ENCODE results near the gene GINS3.
"Not testable (repeated sequence)": the region's sequence is repeated elsewhere in the genome, so short reads cannot be mapped to it uniquely, and the experiment has no call there.

GINS3 gene

DNA sequence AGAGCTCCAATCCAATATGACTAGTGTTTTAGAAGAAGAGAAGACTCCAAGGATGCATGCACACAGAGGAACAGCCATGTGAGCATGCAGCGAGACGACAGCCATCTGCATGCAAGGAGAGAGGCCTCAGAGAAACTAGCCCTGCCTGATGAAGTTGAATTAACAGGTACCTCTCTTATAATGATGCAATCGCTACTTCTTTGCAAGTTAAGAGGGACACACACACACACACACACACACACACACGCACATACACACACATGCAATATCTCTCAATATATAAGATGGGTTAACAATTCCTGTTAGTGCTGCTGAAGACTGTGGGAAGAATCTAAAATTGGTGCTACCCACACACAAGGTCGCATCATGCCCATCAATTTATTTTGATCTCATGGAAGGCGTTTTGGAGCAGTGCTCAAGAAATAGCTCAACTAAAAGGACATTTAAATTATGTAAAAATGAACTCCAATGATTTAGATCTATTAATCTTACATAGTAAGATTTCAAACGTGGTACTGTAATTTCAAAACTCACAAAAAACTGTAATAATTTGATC, 7.0 kb upstream of the GINS3 start:
- H3K23ac ChIP-seq (ENCODE audit: low read length in 2 of 2) = no peak overlapping the region
- H3K14ac ChIP-seq (ENCODE audit: low read length in 2 of 2) = no peak overlapping the region
- H2AK5ac ChIP-seq (ENCODE audit: low read length, severe bottlenecking) = no peak overlapping the region
- no peak overlapping the region for H3K18ac ChIP-seq (ENCODE audit: low read depth in 1 of 2, low read length in 2 of 2)
- 83% methylated on average over 2 of the region's 7 CpGs for WGBS
- no peaks in the 10 kb centered on the region for H3K9me3 ChIP-seq (ENCODE audit: control insufficient read depth, low read length)
- H3K4ac ChIP-seq (ENCODE audit: low read depth in 1 of 2, low read length in 2 of 2) = no peak overlapping the region
- H3K4me2 ChIP-seq (ENCODE audit: low read length, poor library complexity, severe bottlenecking) = no peak overlapping the region
- H2AFZ ChIP-seq (ENCODE audit: low read depth, low read length) = no peak overlapping the region
- H4K91ac ChIP-seq (ENCODE audit: low read length) = no peak overlapping the region
- no peaks in the 10 kb centered on the region for H3K4me1 ChIP-seq (ENCODE audit: control insufficient read depth, insufficient read depth, low read depth, low read length)
- no peak overlapping the region for H3K9ac ChIP-seq (ENCODE audit: low read length)
- peaks cover 5 to 29% of the 10 kb centered on the region in 2 experiments for H3K27me3 ChIP-seq (ENCODE audit: control insufficient read depth in 1 of 2, insufficient read depth in 1 of 2, low read length in 2 of 2)
- H3K36me3 ChIP-seq (ENCODE audit: control insufficient read depth in 1 of 2, insufficient read depth in 2 of 2, low read depth in 1 of 2, low read length in 2 of 2) = no peaks in the 10 kb centered on the region
- no peak overlapping the region for H2BK12ac ChIP-seq (ENCODE audit: low read length in 2 of 2)
- H3K4me3 ChIP-seq (ENCODE audit: insufficient read depth in 1 of 2, low read depth in 1 of 2, low read length in 2 of 2) = no peak overlapping the region
- no peaks in the 10 kb centered on the region for H3K79me1 ChIP-seq (replicated peaks; ENCODE audit: low read length, poor library complexity, severe bottlenecking)
- H2BK15ac ChIP-seq (ENCODE audit: low read depth, poor library complexity, severe bottlenecking) = no peak overlapping the region
- no peak overlapping the region for H4K8ac ChIP-seq (ENCODE audit: low read length)
- H3K27ac ChIP-seq (ENCODE audit: low read length, poor library complexity, severe bottlenecking) = no peak overlapping the region
- H2BK120ac ChIP-seq (ENCODE audit: low read depth, low read length) = no peak overlapping the region
- no peak overlapping the region for H2BK5ac ChIP-seq (ENCODE audit: low read depth, low read length, poor library complexity, severe bottlenecking)
- DNase-seq = no peak

- peaks cover 5 to 19% of the 10 kb centered on the region in 2 experiments for H3K27me3 ChIP-seq (ENCODE audit: control insufficient read depth in 1 of 2, insufficient read depth in 1 of 2, low read length in 2 of 2)
These were observed 2.5 kb upstream of the GINS3 start for GRCh38 chr16:58389724-58390123.

DNA sequence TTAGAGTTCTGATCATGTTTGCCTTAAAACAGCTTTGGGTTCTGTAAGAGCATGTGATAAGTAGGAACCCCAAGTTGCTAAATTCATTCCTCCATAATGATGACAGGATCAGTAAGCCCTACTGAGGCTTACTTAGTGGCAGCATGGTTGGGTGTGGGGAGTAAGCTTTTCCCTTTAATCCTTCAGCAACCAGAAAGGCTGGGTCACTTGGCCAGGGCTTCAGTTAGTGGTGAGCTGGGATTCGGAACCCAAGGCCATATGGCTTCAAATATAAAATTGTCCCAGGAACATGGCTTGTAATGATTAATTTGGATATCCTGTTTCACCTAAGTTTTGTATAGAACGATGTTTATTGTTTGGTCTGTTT, 850 bp downstream of the GINS3 start:
- no peak overlapping the region for H2BK15ac ChIP-seq (ENCODE audit: low read depth, poor library complexity, severe bottlenecking)
- 81% methylated on average over 2 of the region's 2 CpGs for WGBS
- H3K36me3 ChIP-seq (ENCODE audit: control insufficient read depth in 1 of 2, insufficient read depth in 2 of 2, low read depth in 1 of 2, low read length in 2 of 2) = no peaks in the 10 kb centered on the region

More at GRCh38 chr16:58389724-58390123, 2.5 kb upstream of the GINS3 start:
- H3K18ac ChIP-seq (ENCODE audit: low read depth in 1 of 2, low read length in 2 of 2) = no peak overlapping the region
- H4K8ac ChIP-seq (ENCODE audit: low read length) = no peak overlapping the region
- no peak overlapping the region for H2AFZ ChIP-seq (ENCODE audit: low read depth, low read length)
- H3K79me1 ChIP-seq (replicated peaks; ENCODE audit: low read length, poor library complexity, severe bottlenecking) = peaks cover 4% of the 10 kb centered on the region
- no peak overlapping the region for H3K9ac ChIP-seq (ENCODE audit: low read length)
- H3K4me3 ChIP-seq (ENCODE audit: insufficient read depth in 1 of 2, low read depth in 1 of 2, low read length in 2 of 2) = no peak overlapping the region
- H2BK5ac ChIP-seq (ENCODE audit: low read depth, low read length, poor library complexity, severe bottlenecking) = no peak overlapping the region
- no peak overlapping the region for H2AK5ac ChIP-seq (ENCODE audit: low read length, severe bottlenecking)
- H3K9me3 ChIP-seq (ENCODE audit: control insufficient read depth, low read length) = no peaks in the 10 kb centered on the region
- no peak overlapping the region for H4K91ac ChIP-seq (ENCODE audit: low read length)
- no peak overlapping the region for H2BK120ac ChIP-seq (ENCODE audit: low read depth, low read length)
- no peak overlapping the region for H3K27ac ChIP-seq (ENCODE audit: low read length, poor library complexity, severe bottlenecking)
- no peaks in the 10 kb centered on the region for H3K36me3 ChIP-seq (ENCODE audit: control insufficient read depth in 1 of 2, insufficient read depth in 2 of 2, low read depth in 1 of 2, low read length in 2 of 2)
- DNase-seq = no peak
- no peak overlapping the region for H3K4ac ChIP-seq (ENCODE audit: low read depth in 1 of 2, low read length in 2 of 2)
- H2BK12ac ChIP-seq (ENCODE audit: low read length in 2 of 2) = no peak overlapping the region
- H3K14ac ChIP-seq (ENCODE audit: low read length in 2 of 2) = no peak overlapping the region
- H2BK15ac ChIP-seq (ENCODE audit: low read depth, poor library complexity, severe bottlenecking) = no peak overlapping the region
- no peak overlapping the region for H3K23ac ChIP-seq (ENCODE audit: low read length in 2 of 2)
- no peaks in the 10 kb centered on the region for H3K4me1 ChIP-seq (ENCODE audit: control insufficient read depth, insufficient read depth, low read depth, low read length)
- H3K4me2 ChIP-seq (ENCODE audit: low read length, poor library complexity, severe bottlenecking) = no peak overlapping the region

DNA sequence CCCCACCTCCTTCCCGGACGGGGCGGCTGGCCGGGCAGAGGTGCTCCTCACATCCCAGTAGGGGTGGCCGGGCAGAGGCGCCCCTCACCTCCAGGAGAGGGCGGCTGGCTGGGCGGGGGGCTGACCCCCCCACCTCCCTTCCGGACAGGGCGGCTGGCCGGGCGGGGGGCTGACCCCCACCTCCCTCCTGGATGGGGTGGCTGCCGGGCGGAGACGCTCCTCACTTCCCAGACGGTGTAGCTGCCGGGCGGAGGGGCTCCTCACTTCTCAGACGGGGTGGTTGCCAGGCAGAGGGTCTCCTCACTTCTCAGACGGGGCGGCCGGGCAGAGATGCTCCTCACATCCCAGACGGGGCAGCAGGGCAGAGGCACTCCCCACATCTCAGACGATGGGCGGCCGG, 4.6 kb downstream of the GINS3 start:
- not testable (repeated sequence) for H2BK15ac ChIP-seq (ENCODE audit: low read depth, poor library complexity, severe bottlenecking); H3K18ac ChIP-seq (ENCODE audit: low read depth in 1 of 2, low read length in 2 of 2); H2BK5ac ChIP-seq (ENCODE audit: low read depth, low read length, poor library complexity, severe bottlenecking); H3K4me1 ChIP-seq (ENCODE audit: control insufficient read depth, insufficient read depth, low read depth, low read length); H3K27ac ChIP-seq (ENCODE audit: low read length, poor library complexity, severe bottlenecking); H3K9ac ChIP-seq (ENCODE audit: low read length); H3K36me3 ChIP-seq (ENCODE audit: control insufficient read depth in 1 of 2, insufficient read depth in 2 of 2, low read depth in 1 of 2, low read length in 2 of 2); H3K4ac ChIP-seq (ENCODE audit: low read depth in 1 of 2, low read length in 2 of 2); H3K27me3 ChIP-seq (ENCODE audit: control insufficient read depth in 1 of 2, insufficient read depth in 1 of 2, low read length in 2 of 2); H2BK12ac ChIP-seq (ENCODE audit: low read length in 2 of 2); H3K14ac ChIP-seq (ENCODE audit: low read length in 2 of 2); H3K79me1 ChIP-seq (replicated peaks; ENCODE audit: low read length, poor library complexity, severe bottlenecking); H2AFZ ChIP-seq (ENCODE audit: low read depth, low read length); H3K9me3 ChIP-seq (ENCODE audit: control insufficient read depth, low read length); H3K4me2 ChIP-seq (ENCODE audit: low read length, poor library complexity, severe bottlenecking); H2BK120ac ChIP-seq (ENCODE audit: low read depth, low read length); H3K4me3 ChIP-seq (ENCODE audit: insufficient read depth in 1 of 2, low read depth in 1 of 2, low read length in 2 of 2); H3K23ac ChIP-seq (ENCODE audit: low read length in 2 of 2); H4K8ac ChIP-seq (ENCODE audit: low read length); H4K91ac ChIP-seq (ENCODE audit: low read length); DNase-seq; H2AK5ac ChIP-seq (ENCODE audit: low read length, severe bottlenecking)
- WGBS = 99% methylated on average over 16 of the region's 26 CpGs

More for the DNA sequence above, 850 bp downstream of the GINS3 start:
- no peak overlapping the region for H3K4ac ChIP-seq (ENCODE audit: low read depth in 1 of 2, low read length in 2 of 2)
- H3K79me1 ChIP-seq (replicated peaks; ENCODE audit: low read length, poor library complexity, severe bottlenecking) = peaks cover 4% of the 10 kb centered on the region
- peak overlapping the region; percentile 87 for H4K8ac ChIP-seq (ENCODE audit: low read length)
- no peak overlapping the region for H2BK5ac ChIP-seq (ENCODE audit: low read depth, low read length, poor library complexity, severe bottlenecking)
- peak; percentile 22 for DNase-seq
- no peaks in the 10 kb centered on the region for H3K9me3 ChIP-seq (ENCODE audit: control insufficient read depth, low read length)
- no peak overlapping the region for H3K27ac ChIP-seq (ENCODE audit: low read length, poor library complexity, severe bottlenecking)
- no peak overlapping the region for H2BK12ac ChIP-seq (ENCODE audit: low read length in 2 of 2)
- no peak overlapping the region for H2BK120ac ChIP-seq (ENCODE audit: low read depth, low read length)
- no peak overlapping the region for H3K23ac ChIP-seq (ENCODE audit: low read length in 2 of 2)
- H3K14ac ChIP-seq (ENCODE audit: low read length in 2 of 2) = no peak overlapping the region
- H2AFZ ChIP-seq (ENCODE audit: low read depth, low read length) = peak overlapping the region; percentile 63
- H2AK5ac ChIP-seq (ENCODE audit: low read length, severe bottlenecking) = no peak overlapping the region
- no peak overlapping the region for H3K18ac ChIP-seq (ENCODE audit: low read depth in 1 of 2, low read length in 2 of 2)
- H3K9ac ChIP-seq (ENCODE audit: low read length) = peak overlapping the region; percentile 88
- no peak overlapping the region for H4K91ac ChIP-seq (ENCODE audit: low read length)
- peak overlapping the region in 1 of 2 experiments; percentile 90 for H3K4me3 ChIP-seq (ENCODE audit: insufficient read depth in 1 of 2, low read depth in 1 of 2, low read length in 2 of 2)
- H3K27me3 ChIP-seq (ENCODE audit: control insufficient read depth in 1 of 2, insufficient read depth in 1 of 2, low read length in 2 of 2) = peaks cover 5 to 15% of the 10 kb centered on the region in 2 experiments
- no peaks in the 10 kb centered on the region for H3K4me1 ChIP-seq (ENCODE audit: control insufficient read depth, insufficient read depth, low read depth, low read length)
- H3K4me2 ChIP-seq (ENCODE audit: low read length, poor library complexity, severe bottlenecking) = peak overlapping the region; percentile 72
